Stimulated activated CD4-positive, alpha-beta T cell treated with anti-CD3 and anti-CD28 coated beads, Interleukin-2, amount 100 ng/mL, for 48 hours (primary cell): ENCODE results near the gene DEPDC5.

Experiments used
- DNase-seq, 2 donors: peaks; one replicate each; pipeline ENCODE4 v3.0.0-alpha.2; 2020

The DEPDC5 gene

GRCh38 chr22:31897842-31898805 is 144.3 kb downstream of the DEPDC5 start:
- DNase-seq = no peak

DNA sequence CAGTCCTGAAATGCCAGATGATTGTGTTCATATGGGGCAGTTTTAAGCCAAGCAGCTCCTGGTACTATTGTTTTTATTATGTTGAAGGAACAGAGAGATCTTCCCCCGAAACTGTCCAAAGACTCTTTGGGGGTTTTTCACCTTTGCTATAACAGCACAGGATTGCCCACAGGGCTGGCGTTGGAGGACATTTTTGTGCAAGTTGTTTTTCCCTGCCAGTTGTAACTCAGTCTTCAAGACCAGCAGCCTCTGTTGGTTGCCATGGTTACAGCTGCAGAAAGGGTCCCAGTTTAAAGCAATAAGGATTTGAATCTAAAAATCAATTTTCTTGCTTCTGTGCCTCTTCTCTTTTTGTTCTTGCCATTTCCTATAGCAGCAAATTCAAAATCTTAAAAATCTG is 145.1 kb downstream of the DEPDC5 start:
- no peak for DNase-seq

DNA sequence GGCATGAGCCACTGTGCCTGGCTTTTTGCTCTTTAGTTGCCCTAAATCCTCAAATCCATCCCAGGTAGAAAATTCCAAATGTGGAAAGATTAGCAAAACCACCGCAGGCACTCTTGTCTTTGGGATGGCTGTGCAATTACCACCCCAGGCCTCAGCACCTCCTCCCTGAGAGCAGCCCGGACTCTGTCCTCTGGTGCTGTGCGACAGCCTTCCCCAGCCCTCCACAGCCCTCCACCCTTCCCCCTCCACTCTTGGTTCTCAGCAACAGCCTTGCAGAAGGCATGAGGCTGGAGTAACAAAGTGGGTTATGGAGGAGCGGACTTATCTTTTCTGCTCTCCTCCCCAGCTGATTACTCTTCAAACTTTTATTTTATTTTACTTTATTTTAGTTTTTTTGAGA is 145.8 kb downstream of the DEPDC5 start:
- DNase-seq = no peak

GRCh38 chr22:31901388-31902137 is 147.7 kb downstream of the DEPDC5 start:
- DNase-seq = no peak

GRCh38 chr22:31904651-31905050 is 150.8 kb downstream of the DEPDC5 start:
- no peak for DNase-seq

GRCh38 chr22:31905356-31905755 is 151.5 kb downstream of the DEPDC5 start:
- DNase-seq = no peak

- DNase-seq = no peak
These were observed 152.3 kb downstream of the DEPDC5 start for GRCh38 chr22:31906086-31906485.

GRCh38 chr22:31906569-31906968 is 152.8 kb downstream of the DEPDC5 start:
- no peak for DNase-seq

DNA sequence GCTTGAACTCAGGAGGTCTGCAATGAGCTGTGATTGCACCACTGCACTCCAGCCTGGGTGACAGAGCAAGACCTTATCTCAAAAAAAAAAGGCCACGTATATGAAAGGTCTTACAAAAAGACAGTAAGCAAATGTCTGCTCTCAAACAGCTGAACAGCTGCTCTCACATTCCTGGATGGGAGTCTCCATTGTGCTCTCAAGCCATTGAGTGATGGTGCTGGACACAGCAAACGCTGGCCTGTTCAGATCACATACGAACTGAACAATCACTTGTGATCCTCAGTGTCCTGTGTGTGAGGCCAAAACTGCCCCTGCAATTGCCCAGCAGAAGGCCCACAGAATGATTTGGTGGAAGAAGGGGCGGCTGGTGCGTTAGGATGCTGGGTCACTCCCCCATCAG is 156.2 kb downstream of the DEPDC5 start:
- no peak for DNase-seq

DNA sequence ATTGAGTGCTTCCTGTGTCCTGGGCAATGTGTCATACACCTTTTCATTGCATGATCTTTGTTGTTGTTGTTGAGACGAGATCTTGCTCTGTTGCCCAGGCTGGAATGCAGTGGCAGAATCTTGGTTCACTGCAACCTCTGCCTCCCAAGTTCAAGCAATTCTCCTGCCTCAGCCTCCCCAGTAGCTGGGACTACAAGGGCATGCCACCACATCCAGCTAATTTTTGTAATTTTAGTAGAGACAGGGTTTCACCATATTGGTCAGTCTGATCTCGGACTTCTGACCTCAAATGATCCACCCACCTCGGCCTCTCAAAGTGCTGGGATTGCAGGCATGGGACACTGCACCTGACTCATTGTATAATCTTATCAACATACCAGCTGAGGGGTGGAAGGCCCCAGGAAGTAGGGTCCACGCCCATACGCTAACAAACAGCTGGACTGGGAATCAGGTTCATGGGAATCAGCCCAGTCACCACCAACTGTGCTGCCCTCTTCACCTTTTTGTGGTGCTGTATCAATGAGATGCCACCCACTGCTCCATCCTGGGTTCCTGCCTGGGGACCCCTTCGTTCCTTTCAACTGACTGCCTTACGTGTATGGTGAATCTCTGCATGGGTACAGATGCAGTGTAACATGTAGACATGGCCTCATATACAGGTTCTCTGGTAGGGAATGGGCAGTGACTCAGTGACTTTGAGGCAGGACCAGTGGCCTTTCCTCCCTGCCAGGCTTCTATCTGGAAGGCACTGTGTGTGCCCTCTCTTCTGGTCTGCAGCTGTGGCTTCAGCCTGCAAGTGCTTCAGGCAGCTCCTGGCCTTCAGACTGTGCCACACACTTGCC is 158.0 kb downstream of the DEPDC5 start:
- no peak for DNase-seq

- DNase-seq = no peak
These were observed 158.6 kb downstream of the DEPDC5 start for GRCh38 chr22:31912407-31912743.

- no peak for DNase-seq
These were observed 161.8 kb downstream of the DEPDC5 start for GRCh38 chr22:31915586-31915985.

GRCh38 chr22:31917227-31917921 is 163.6 kb downstream of the DEPDC5 start:
- DNase-seq = no peak

GRCh38 chr22:31919730-31920129 is 165.9 kb downstream of the DEPDC5 start:
- no peak for DNase-seq

GRCh38 chr22:31920306-31920705 is 166.5 kb downstream of the DEPDC5 start:
- DNase-seq = no peak

DNA sequence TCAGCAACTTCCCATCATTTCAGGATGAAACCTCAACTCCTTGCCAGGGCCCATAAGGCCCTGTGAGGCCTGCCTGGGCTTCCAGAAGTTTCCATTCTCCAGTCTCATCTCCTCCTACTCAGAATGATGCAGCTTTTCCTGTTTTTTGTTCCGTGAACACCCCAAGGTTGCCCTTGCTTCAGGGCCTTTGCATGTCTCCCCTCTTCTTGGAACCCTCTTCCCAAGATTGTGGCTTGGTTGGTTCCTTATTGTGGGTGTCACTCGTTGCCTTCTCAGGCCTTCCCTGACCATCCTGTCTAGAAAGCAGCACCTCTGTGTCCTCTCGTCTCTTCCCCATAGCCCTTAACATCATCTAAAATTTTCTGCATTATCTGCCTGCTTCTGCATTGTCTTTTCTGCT is 167.3 kb downstream of the DEPDC5 start:
- no peak for DNase-seq

DNA sequence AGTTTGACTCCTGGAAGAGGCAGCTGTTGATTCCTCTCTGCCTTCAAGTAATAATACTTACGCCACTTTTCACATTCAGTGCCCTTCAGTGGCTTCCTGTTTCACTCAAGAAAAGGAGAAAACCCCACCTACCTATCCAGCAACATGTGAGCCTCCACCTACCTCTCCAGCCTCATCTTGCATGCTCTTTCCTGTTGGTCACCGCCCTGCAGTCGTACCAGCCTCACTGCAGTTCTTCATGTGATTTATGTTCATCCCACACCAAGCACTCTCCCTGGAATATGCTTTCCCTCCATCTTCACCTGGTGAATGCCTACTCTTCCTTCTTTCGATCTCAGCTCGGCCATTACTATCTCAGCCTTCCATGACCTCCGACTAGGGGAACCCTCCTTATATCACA is 168.7 kb downstream of the DEPDC5 start:
- no peak for DNase-seq

DNA sequence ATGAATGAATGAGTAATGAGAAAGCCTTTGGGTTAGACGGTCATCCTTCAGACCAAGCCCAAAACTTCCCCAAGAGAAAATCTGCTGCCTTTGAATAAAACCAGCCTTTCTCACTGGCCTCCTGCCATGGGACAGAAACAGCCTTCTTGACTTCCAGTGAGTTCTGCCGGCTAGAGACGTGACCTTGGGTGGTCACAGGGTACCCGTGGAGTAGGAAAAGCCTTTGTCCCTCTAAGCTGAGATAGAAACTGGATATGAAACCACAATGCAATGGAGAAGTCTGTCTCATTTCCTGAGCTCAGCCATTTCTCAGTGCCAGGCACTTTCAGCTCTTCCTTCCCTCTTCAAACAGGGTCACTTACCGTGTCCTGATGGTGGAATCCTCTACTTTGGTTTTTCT is 169.3 kb downstream of the DEPDC5 start:
- DNase-seq = no peak

DNA sequence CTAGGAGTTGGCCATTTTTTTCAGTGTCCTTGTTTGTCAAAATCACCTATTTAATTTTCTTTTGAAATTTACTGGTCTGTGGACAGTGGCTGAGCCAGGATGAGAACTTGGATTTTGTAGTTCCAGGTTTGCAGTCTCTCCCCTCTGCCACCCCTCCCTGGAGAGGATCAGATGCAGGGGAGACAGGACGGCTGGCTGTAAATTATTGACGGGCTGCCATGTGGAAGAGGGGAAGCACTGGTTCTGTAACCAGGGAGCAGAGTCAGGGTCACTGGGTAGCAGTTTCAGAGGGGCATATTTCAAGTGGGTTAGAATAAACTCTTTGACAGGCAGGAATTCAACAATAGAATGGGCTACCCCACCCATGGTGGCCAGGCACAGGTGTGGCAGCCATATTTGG is 169.9 kb downstream of the DEPDC5 start:
- DNase-seq = no peak

DNA sequence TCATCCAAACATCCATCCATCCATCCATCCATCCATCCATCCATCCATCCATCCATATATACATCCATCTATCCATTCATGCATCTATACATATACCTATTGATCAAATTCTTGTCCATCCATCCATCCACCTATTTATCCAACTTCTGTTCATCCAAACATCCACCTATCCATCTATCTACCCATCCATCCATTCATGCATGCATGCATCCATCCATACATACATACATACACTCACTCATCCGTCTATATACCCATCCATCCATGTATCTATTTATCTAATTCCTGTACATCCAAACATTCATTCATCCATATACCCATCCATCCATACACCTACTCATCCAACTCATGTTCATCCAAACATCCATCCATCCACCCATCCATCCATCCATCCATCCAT is 171.2 kb downstream of the DEPDC5 start:
- no peak for DNase-seq

GRCh38 chr22:31926024-31926423 is 172.2 kb downstream of the DEPDC5 start:
- DNase-seq = no peak

- no peak for DNase-seq
These were observed 173.2 kb downstream of the DEPDC5 start for GRCh38 chr22:31926969-31927368.

- no peak for DNase-seq
These were observed 173.7 kb downstream of the DEPDC5 start for GRCh38 chr22:31927562-31927961.
